Mononuclear cell (primary cell): ENCODE data around the gene AMFR. TPM values are rescaled to one million over a fixed set of nuclear protein-coding genes. Genes with fewer than 3 reads are reported as not detected.

Experiments
- H3K27me3 ChIP-seq: 2 replicates; pipeline ENCODE4 v1.6.0; 2011; ENCODE audit warnings: low read length, control low read depth; ENCODE audit not compliant: insufficient read depth
- H3K4me1 ChIP-seq: 2 replicates; pipeline ENCODE4 v1.5.1; 2011; ENCODE audit warnings: mild to moderate bottlenecking, low read length, control low read depth; ENCODE audit not compliant: insufficient read depth
- H3K4me3 ChIP-seq: 2 replicates; pipeline ENCODE4 v1.5.1; 2011; ENCODE audit warnings: mild to moderate bottlenecking, low read length, moderate library complexity
- H3K9me3 ChIP-seq: 2 replicates; pipeline ENCODE4 v1.5.1; 2011; ENCODE audit warnings: low read depth, mild to moderate bottlenecking, control low read depth, low read length
- total RNA-seq: library from RNA; depleted of rRNA; stranded (reverse); fragments of >200 nt; gene quantifications from one replicate; pipeline ENCODE4 v1.2.3, GENCODE V29; 2012

AMFR gene
- total RNA-seq, 1 donor: 193 TPM

- Histone ChIP-seq H3K27me3 (no peaks in the 10 kb centered on the region), H3K4me1 (no peaks in the 10 kb centered on the region), H3K9me3 (no peaks in the 10 kb centered on the region), H3K4me3 (no peak overlapping the region)
Measured at GRCh38 chr16:56332464-56333079, 92.8 kb downstream of the AMFR start.

GRCh38 chr16:56331915-56332314, 93.4 kb downstream of the AMFR start:
- H3K4me3 ChIP-seq: no peak overlapping the region
- H3K4me1 ChIP-seq: no peaks in the 10 kb centered on the region
- H3K27me3 ChIP-seq: no peaks in the 10 kb centered on the region
- H3K9me3 ChIP-seq: no peaks in the 10 kb centered on the region

GRCh38 chr16:56331399-56331798, 93.9 kb downstream of the AMFR start:
- Histone ChIP-seq H3K9me3 (no peaks in the 10 kb centered on the region), H3K27me3 (no peaks in the 10 kb centered on the region), H3K4me1 (no peaks in the 10 kb centered on the region), H3K4me3 (no peak overlapping the region)

GRCh38 chr16:56330476-56330875, 94.9 kb downstream of the AMFR start:
- no peaks in the 10 kb centered on the region for H3K27me3 ChIP-seq
- H3K4me3 ChIP-seq: no peak overlapping the region
- no peaks in the 10 kb centered on the region for H3K9me3 ChIP-seq
- no peaks in the 10 kb centered on the region for H3K4me1 ChIP-seq

- H3K9me3 ChIP-seq: no peaks in the 10 kb centered on the region
- no peak overlapping the region for H3K4me3 ChIP-seq
- no peaks in the 10 kb centered on the region for H3K4me1 ChIP-seq
- no peaks in the 10 kb centered on the region for H3K27me3 ChIP-seq
Measured at GRCh38 chr16:56329887-56330286, 95.5 kb downstream of the AMFR start.

- Histone ChIP-seq H3K9me3 (no peaks in the 10 kb centered on the region), H3K4me3 (no peak overlapping the region), H3K27me3 (no peaks in the 10 kb centered on the region), H3K4me1 (no peaks in the 10 kb centered on the region)
Measured at GRCh38 chr16:56328276-56329022, 96.9 kb downstream of the AMFR start.

- Histone ChIP-seq H3K27me3 (no peaks in the 10 kb centered on the region), H3K9me3 (no peaks in the 10 kb centered on the region), H3K4me3 (no peak overlapping the region), H3K4me1 (no peaks in the 10 kb centered on the region)
Measured at GRCh38 chr16:56327929-56328258, 97.5 kb downstream of the AMFR start.

GRCh38 chr16:56327071-56327928, 98.0 kb downstream of the AMFR start:
- H3K27me3 ChIP-seq: no peaks in the 10 kb centered on the region
- H3K4me3 ChIP-seq: no peak overlapping the region
- H3K9me3 ChIP-seq: no peaks in the 10 kb centered on the region
- H3K4me1 ChIP-seq: no peaks in the 10 kb centered on the region

- Histone ChIP-seq H3K4me1 (no peaks in the 10 kb centered on the region), H3K4me3 (no peak overlapping the region), H3K9me3 (no peaks in the 10 kb centered on the region), H3K27me3 (no peaks in the 10 kb centered on the region)
Measured at GRCh38 chr16:56325956-56326355, 99.4 kb downstream of the AMFR start.

GRCh38 chr16:56324406-56324805, 100.9 kb downstream of the AMFR start:
- H3K9me3 ChIP-seq: no peaks in the 10 kb centered on the region
- H3K4me3 ChIP-seq: no peak overlapping the region
- H3K27me3 ChIP-seq: no peaks in the 10 kb centered on the region
- H3K4me1 ChIP-seq: no peaks in the 10 kb centered on the region

- H3K9me3 ChIP-seq: no peaks in the 10 kb centered on the region
- no peak overlapping the region for H3K4me3 ChIP-seq
- H3K4me1 ChIP-seq: peaks cover 5% of the 10 kb centered on the region
Measured at GRCh38 chr16:56321571-56321970, 103.8 kb downstream of the AMFR start.

GRCh38 chr16:56320811-56321558, 104.4 kb downstream of the AMFR start:
- no peaks in the 10 kb centered on the region for H3K27me3 ChIP-seq
- no peaks in the 10 kb centered on the region for H3K9me3 ChIP-seq
- H3K4me1 ChIP-seq: peaks cover 5% of the 10 kb centered on the region
- no peak overlapping the region for H3K4me3 ChIP-seq

More at GRCh38 chr16:56321571-56321970, 103.8 kb downstream of the AMFR start:
- H3K27me3 ChIP-seq: no peaks in the 10 kb centered on the region

GRCh38 chr16:56320056-56320455, 105.3 kb downstream of the AMFR start:
- no peaks in the 10 kb centered on the region for H3K27me3 ChIP-seq
- no peak overlapping the region for H3K4me3 ChIP-seq
- H3K4me1 ChIP-seq: peaks cover 5% of the 10 kb centered on the region
- no peaks in the 10 kb centered on the region for H3K9me3 ChIP-seq

GRCh38 chr16:56319376-56319775, 106.0 kb downstream of the AMFR start:
- H3K27me3 ChIP-seq: no peaks in the 10 kb centered on the region
- no peaks in the 10 kb centered on the region for H3K9me3 ChIP-seq
- no peak overlapping the region for H3K4me3 ChIP-seq
- H3K4me1 ChIP-seq: peaks cover 5% of the 10 kb centered on the region

- Histone ChIP-seq H3K4me3 (no peak overlapping the region), H3K27me3 (no peaks in the 10 kb centered on the region), H3K9me3 (no peaks in the 10 kb centered on the region), H3K4me1 (peaks cover 5% of the 10 kb centered on the region)
Measured at GRCh38 chr16:56318827-56319140, 106.6 kb downstream of the AMFR start.
